ENCODE measurements around the gene POLDIP2.
A peak's percentile ranks its signal among the peaks of the same experiment; 100 is the strongest.

The POLDIP2 gene

DNA sequence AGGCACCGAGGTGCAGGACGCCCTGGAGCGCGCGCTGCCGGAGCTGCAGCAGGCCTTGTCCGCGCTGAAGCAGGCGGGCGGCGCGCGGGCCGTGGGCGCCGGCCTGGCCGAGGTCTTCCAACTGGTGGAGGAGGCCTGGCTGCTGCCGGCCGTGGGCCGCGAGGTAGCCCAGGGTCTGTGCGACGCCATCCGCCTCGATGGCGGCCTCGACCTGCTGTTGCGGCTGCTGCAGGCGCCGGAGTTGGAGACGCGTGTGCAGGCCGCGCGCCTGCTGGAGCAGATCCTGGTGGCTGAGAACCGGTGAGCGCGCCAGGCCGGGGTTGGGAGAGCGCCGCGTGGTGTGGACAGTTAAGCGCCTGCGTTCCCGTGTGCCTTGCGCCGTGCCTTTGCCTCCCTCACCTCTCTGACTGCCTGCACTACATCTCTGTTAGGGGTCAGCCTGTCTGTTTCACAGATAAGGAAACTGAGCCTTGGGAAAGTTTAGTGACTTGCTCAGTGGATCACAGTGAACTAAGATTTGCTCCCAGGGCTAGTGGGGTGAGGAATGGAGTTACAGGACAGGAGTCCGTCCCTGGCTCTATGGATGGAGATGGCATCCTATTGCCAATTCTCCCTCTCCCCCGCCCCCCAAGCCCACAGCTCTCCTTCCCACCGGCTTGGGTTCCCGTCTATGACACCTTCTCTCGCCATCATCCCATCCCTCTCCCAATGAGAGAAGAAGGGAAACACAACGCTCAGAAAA, 15.0 kb upstream of the POLDIP2 start:
- ChIA-PET CTCF (interaction anchor here (1.4 kb wide), 3 partner anchors 11 to 17 kb away, joined by 3 to 4 read pairs (median 3); no protein-coding TSS in a partner anchor), POLR2A (no interaction called here)
- peak; percentile 45 for DNase-seq (ENCODE audit: extremely low spot score)
- TF ChIP-seq, protein P1, sequence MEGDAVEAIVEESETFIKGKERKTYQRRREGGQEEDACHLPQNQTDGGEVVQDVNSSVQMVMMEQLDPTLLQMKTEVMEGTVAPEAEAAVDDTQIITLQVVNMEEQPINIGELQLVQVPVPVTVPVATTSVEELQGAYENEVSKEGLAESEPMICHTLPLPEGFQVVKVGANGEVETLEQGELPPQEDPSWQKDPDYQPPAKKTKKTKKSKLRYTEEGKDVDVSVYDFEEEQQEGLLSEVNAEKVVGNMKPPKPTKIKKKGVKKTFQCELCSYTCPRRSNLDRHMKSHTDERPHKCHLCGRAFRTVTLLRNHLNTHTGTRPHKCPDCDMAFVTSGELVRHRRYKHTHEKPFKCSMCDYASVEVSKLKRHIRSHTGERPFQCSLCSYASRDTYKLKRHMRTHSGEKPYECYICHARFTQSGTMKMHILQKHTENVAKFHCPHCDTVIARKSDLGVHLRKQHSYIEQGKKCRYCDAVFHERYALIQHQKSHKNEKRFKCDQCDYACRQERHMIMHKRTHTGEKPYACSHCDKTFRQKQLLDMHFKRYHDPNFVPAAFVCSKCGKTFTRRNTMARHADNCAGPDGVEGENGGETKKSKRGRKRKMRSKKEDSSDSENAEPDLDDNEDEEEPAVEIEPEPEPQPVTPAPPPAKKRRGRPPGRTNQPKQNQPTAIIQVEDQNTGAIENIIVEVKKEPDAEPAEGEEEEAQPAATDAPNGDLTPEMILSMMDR (IDR thresholded peaks at IDR 0.05; ENCODE audit: control extremely low read depth, extremely low read depth, low read depth, missing control alignments) = no peak

DNA sequence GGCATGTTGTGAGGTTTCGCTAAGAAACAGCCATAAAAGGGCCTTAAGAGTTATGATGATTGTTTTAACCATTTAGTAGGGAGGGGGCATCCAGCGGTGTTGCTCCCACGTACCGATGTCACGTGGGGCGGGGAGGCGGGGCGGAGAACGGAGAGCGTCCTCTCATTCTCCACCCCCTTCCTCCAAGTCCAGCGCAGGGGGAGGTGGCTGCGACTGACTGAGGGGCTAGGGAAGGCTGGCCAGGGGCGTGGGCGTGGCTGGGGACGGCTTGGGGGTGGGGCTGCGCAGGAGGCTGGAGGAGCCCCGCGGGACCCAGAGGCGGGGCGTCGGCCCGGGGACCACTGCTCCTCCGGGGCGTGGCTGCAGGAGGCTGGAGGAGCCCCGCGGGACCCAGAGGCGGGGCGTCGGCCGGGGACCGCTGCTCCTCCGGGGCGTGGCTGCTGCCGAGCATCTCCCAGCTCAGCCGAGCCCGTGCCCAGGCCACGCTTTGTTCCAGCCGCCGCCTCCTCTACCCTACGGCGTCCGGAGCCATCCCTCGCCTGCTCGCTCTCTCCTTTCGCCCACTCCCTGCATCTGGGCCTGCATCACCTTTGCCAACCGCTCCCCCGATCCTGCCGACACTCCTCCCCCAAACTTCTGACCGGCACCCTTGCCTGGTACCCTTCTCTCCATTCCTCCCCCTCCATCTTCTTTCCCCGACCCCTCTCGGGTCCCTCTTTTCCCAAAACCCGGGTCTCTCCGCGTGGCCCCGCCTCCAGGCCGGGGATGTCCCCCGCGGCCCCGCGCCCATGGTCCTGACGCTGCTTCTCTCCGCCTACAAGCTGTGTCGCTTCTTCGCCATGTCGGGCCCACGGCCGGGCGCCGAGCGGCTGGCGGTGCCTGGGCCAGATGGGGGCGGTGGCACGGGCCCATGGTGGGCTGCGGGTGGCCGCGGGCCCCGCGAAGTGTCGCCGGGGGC, 14.2 kb upstream of the POLDIP2 start, which contains the start of gene SARM1:
SARM1 (plus strand) TSS at position 450 of the 958 bp plus-strand sequence; CDS start at position 789, 339 bp downstream.
- DNase-seq (ENCODE audit: extremely low spot score) = peak; percentile 92
- TF ChIP-seq, protein P1 (IDR thresholded peaks at IDR 0.05; ENCODE audit: control extremely low read depth, extremely low read depth, low read depth, missing control alignments) = no peak
- ChIA-PET CTCF (interaction anchor here (1.0 to 1.8 kb wide), 5 partner anchors 10 to 45 kb away, joined by 3 to 5 read pairs (median 3); no protein-coding TSS in a partner anchor), POLR2A (no interaction called here)

DNA sequence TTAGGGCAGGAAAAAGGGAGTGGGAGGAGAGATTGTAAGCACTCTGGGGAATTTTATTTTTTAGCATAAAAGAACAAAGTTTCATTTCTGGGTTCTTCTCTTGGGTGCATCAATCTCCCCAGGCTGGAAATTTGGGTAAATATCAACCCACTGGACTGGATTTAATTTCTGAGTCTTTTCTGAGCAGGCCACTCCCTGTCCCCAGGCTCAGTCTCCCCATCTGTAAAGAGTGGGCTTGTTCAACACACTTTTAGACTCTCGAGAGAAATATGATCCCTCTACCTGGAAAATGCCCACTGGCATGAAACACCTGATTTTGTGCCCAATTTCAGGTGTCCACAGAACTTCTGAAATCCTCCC, 13.4 kb upstream of the POLDIP2 start:
- TF ChIP-seq, protein P1 (IDR thresholded peaks at IDR 0.05; ENCODE audit: control extremely low read depth, extremely low read depth, low read depth, missing control alignments) = no peak
- DNase-seq (ENCODE audit: extremely low spot score) = no peak
- ChIA-PET CTCF (interaction anchor here (1.0 to 1.8 kb wide), 2 partner anchors 9 to 46 kb away, joined by 3 to 5 read pairs; no protein-coding TSS in a partner anchor), POLR2A (interaction anchor here (1.4 kb wide), 1 partner anchor 11 kb away, joined by 3 read pairs; no protein-coding TSS in a partner anchor)

DNA sequence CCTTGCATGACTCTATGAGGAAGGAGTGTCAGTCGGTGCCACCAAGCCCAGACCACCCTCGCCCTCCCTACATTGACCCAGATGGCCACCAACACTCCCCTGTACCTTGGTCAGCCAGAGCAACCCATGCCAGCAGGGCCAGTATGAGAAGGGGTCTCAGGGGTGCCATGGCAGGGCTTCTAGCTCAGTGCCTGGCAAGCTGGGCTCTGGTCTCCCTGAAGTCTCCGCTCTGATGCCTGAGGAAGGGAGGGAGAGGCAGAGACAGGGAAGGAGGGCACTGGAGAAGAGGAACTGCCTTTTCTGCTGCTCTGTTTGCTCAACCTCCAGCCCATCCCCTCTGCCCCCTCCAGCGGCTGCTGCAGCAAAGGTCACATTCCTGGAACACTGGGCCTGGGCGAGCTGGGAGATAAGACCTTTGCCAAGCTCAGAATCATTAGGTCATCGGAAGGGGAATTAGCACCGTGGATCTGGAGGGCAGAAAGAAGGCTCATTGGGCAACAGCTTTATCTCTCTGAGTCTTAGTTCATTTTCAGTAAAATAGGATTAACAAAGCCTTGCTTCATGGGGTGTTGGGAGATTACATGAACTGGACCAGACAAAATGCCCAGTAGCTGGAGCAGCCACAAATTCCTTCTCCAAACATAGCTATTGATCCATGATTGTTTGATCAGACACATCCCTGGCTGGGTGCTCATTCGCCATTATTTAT, 12.9 kb upstream of the POLDIP2 start, which contains the start of gene VTN:
VTN (minus strand) TSS at position 273 of the 709 bp plus-strand sequence; CDS start at position 169, 104 bp downstream.
- ChIA-PET POLR2A (interaction anchor here (1.4 kb wide), 1 partner anchor 11 kb away, joined by 3 read pairs; no protein-coding TSS in a partner anchor), CTCF (interaction anchor here (1.0 to 4.6 kb wide), 3 partner anchors 12 to 46 kb away, joined by 3 to 20 read pairs (median 5); partner anchors contain the start of genes POLDIP2 and TNFAIP1)
- TF ChIP-seq, protein P1 (IDR thresholded peaks at IDR 0.05; ENCODE audit: control extremely low read depth, extremely low read depth, low read depth, missing control alignments) = no peak
- no peak for DNase-seq (ENCODE audit: extremely low spot score)

DNA sequence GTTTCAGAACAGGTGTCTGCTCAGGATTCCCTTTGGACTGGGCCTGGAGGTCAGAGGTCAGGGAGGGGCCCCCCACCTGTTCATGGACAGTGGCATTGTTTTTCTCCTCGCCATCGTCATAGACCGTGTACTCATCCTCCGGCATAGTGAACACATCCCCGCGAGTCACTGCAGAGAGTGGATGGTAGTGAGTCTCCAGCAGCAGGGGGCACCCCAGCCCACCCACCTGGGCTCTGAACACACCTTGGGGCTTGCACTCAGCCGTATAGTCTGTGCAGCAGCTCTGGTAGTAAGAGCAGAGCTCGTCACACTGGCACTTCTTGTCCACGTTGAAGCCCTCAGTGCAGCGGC, 12.3 kb upstream of the POLDIP2 start:
- ChIA-PET POLR2A (interaction anchor here (1.4 kb wide), 1 partner anchor 10 kb away, joined by 3 read pairs; no protein-coding TSS in a partner anchor), CTCF (interaction anchor here (1.0 to 4.6 kb wide), 3 partner anchors 12 to 47 kb away, joined by 3 to 20 read pairs (median 5); partner anchors contain the start of genes POLDIP2 and TNFAIP1)
- TF ChIP-seq, protein P1 (IDR thresholded peaks at IDR 0.05; ENCODE audit: control extremely low read depth, extremely low read depth, low read depth, missing control alignments) = no peak
- no peak for DNase-seq (ENCODE audit: extremely low spot score)
